Endothelial cell of umbilical vein (primary cell): ENCODE data around the gene C1orf35. TPM values are rescaled to one million over a fixed set of nuclear protein-coding genes. Genes with fewer than 3 reads are reported as not detected.

Experiments
- Bru-seq: library from RNA; stranded (reverse); fragments of 400-500 nt; gene quantifications from one replicate; lab custom pipeline; 2021; lab: Mats Ljungman, UMichigan
- BruChase-seq, 2 experiments: library from RNA; stranded (reverse); fragments of 400-500 nt; gene quantifications; one replicate each; lab custom pipeline; 2021; lab: Mats Ljungman, UMichigan
- BruUV-seq: library from RNA; stranded (reverse); fragments of 400-500 nt; replicated peaks from 2 replicates; lab custom pipeline; 2021; lab: Mats Ljungman, UMichigan
- CTCF ChIA-PET: fragments of 300-600, 350-600 bp; sonication (Branson Sonifier 250); formaldehyde crosslinking; loops from one replicate; lab custom pipeline; 2021; ENCODE audit warnings: antibody characterized with exemption, inconsistent platforms; lab: Charles Lee
- POLR2A ChIA-PET: fragments of 300-600, 350-600 bp; sonication (Branson Sonifier 250); formaldehyde crosslinking; loops from one replicate; lab custom pipeline; 2021; ENCODE audit warnings: antibody characterized with exemption, inconsistent platforms; lab: Charles Lee
- DNase-seq: peaks from one replicate; pipeline ENCODE4 v3.0.0-alpha.2; 2011; ENCODE audit warnings: low read depth, low spot score
- FAIRE-seq: peaks from 2 replicates; lab custom pipeline; 2011; peaks lifted over from hg19 to GRCh38; lab: Jason Lieb, UNC
- H2AFZ ChIP-seq: 2 replicates; pipeline ENCODE4 v1.6.0; 2012; ENCODE audit warnings: low read depth, low read length, control low read depth, inconsistent platforms
- H3K27ac ChIP-seq: 2 replicates; pipeline ENCODE4 v1.5.1; 2011; ENCODE audit warnings: low read depth, mild to moderate bottlenecking, control low read depth, low read length, moderate library complexity; ENCODE audit not compliant: insufficient read depth
- H3K27me3 ChIP-seq, 2 experiments: 2 replicates each; pipeline versions ENCODE4 v1.6.0 to v1.6.1; 2011; ENCODE audit warnings: low read length in 2 of 2, mixed read lengths in 1 of 2; ENCODE audit not compliant: control insufficient read depth in 2 of 2, insufficient read depth in 2 of 2
- H3K36me3 ChIP-seq, 2 experiments: 2 replicates in 1 of 2; 3 replicates in 1 of 2; pipeline ENCODE4 v1.5.1; 2011; ENCODE audit warnings: low read length in 2 of 2, mild to moderate bottlenecking in 1 of 2, moderate library complexity in 1 of 2; ENCODE audit not compliant: control insufficient read depth in 2 of 2, insufficient read depth in 2 of 2; ENCODE audit errors: extremely low read depth in 1 of 2
- H3K4me1 ChIP-seq: 3 replicates; pipeline ENCODE4 v1.5.1; 2011; ENCODE audit warnings: mild to moderate bottlenecking, low read length; ENCODE audit not compliant: control insufficient read depth, insufficient read depth; ENCODE audit errors: extremely low read depth
- H3K4me2 ChIP-seq: 2 replicates; pipeline ENCODE4 v1.6.1; 2011; ENCODE audit warnings: low read length, control low read depth, mixed read lengths; ENCODE audit not compliant: insufficient read depth
- H3K4me3 ChIP-seq, 3 experiments: fragments of 200-600 bp in 1 of 3; sonication (generic), shearing (Covaris generic) in 1 of 3; replicated peaks in 1 of 3; 2 replicates each; pipeline ENCODE4 v1.5.1; 2011 to 2016; ENCODE audit warnings: control low read depth in 3 of 3, low read length in 3 of 3, mild to moderate bottlenecking in 2 of 3, inconsistent platforms in 1 of 3, low read depth in 1 of 3, moderate library complexity in 1 of 3; ENCODE audit not compliant: insufficient read depth in 1 of 3
- H3K79me2 ChIP-seq: 2 replicates; pipeline ENCODE4 v1.6.0; 2012; ENCODE audit warnings: low read length, inconsistent platforms; ENCODE audit not compliant: control insufficient read depth, insufficient read depth
- H3K9ac ChIP-seq: replicated peaks from 2 replicates; pipeline ENCODE3; 2011; ENCODE audit warnings: low read length, control low read depth; ENCODE audit not compliant: insufficient read depth; ENCODE audit errors: extremely low read depth
- H3K9me1 ChIP-seq: replicated peaks from 3 replicates; pipeline ENCODE4 v1.6.0; 2011; ENCODE audit warnings: mild to moderate bottlenecking, low read length; ENCODE audit not compliant: control insufficient read depth, insufficient read depth; ENCODE audit errors: extremely low read depth
- H3K9me3 ChIP-seq: replicated peaks from 2 replicates; pipeline ENCODE4 v1.5.1; 2012; ENCODE audit warnings: low read length, inconsistent platforms; ENCODE audit not compliant: control insufficient read depth, insufficient read depth
- H4K20me1 ChIP-seq: replicated peaks from 2 replicates; pipeline ENCODE3; 2011; ENCODE audit warnings: mild to moderate bottlenecking, low read length; ENCODE audit not compliant: control insufficient read depth, insufficient read depth; ENCODE audit errors: extremely low read depth
- EZH2 ChIP-seq: IDR thresholded peaks from 2 replicates; pipeline ENCODE4 v1.6.1; 2012; ENCODE audit warnings: borderline replicate concordance, low read depth, mild to moderate bottlenecking, moderate library complexity, low read length, inconsistent platforms; ENCODE audit not compliant: severe bottlenecking
- FOS ChIP-seq: IDR thresholded peaks from 2 replicates; pipeline ENCODE4 v1.6.1; 2011; ENCODE audit warnings: mild to moderate bottlenecking, low read length, moderate library complexity, borderline replicate concordance; ENCODE audit not compliant: insufficient read depth
- GATA2 ChIP-seq: IDR thresholded peaks from 2 replicates; pipeline ENCODE4 v1.7.0; 2011; ENCODE audit warnings: low read depth, mild to moderate bottlenecking, moderate library complexity, mixed read lengths, low read length; ENCODE audit not compliant: insufficient read length, insufficient read depth
- JUN ChIP-seq: IDR thresholded peaks from 2 replicates; pipeline ENCODE4 v1.6.1; 2011; ENCODE audit warnings: borderline replicate concordance, low read depth; ENCODE audit not compliant: insufficient read length, insufficient read depth
- MYC ChIP-seq: IDR thresholded peaks from one replicate; pipeline ENCODE4 v1.6.1; 2011; ENCODE audit warnings: mild to moderate bottlenecking, low read depth, low read length
- POLR2A ChIP-seq: IDR thresholded peaks from 2 replicates; pipeline ENCODE4 v1.6.1; 2012; ENCODE audit warnings: low read depth, mild to moderate bottlenecking, control low read depth, low read length
- POLR2AphosphoS5 ChIP-seq: IDR thresholded peaks from 2 replicates; pipeline ENCODE4 v1.6.1; 2012; ENCODE audit warnings: low read depth, mild to moderate bottlenecking, control low read depth, low read length, moderate library complexity; ENCODE audit not compliant: insufficient read depth
- dilution Hi-C: fragments of 300-500 bp; cut with MboI; formaldehyde crosslinking; loops from one replicate; pipeline ENCODE4 v1.15.0; 2019; ENCODE audit warnings: low sequenced_read_pairs; ENCODE audit not compliant: extremely low pct_ligation_motif_present
- intact Hi-C: fragments of 100-400 bp; cut with micrococcal nuclease; formaldehyde crosslinking; loops from one replicate; pipeline ENCODE4 v1.10.0; 2022
- long read RNA-seq: library from polyadenylated mRNA; stranded (forward); transcript quantifications from one replicate; pipeline ENCODE4 v2.0.0, GENCODE V29; 2021
- polyA minus RNA-seq, 3 experiments: library from RNA; depleted of rRNA, polyadenylated mRNA; stranded (reverse); fragments of >200 nt; gene quantifications; 1 replicate in 1 of 3; 2 replicates in 2 of 3; pipeline ENCODE4 v1.2.3, GENCODE V29; 2011
- polyA plus RNA-seq, 4 experiments: library from polyadenylated mRNA; depleted of rRNA in 3 of 4; stranded (reverse) in 3 of 4; unstranded in 1 of 4; fragments of >200 nt; gene quantifications; 2 replicates each; pipeline versions ENCODE4 v1.2.1 to v1.2.3, GENCODE V29; 2011 to 2012; ENCODE audit warnings: missing spikeins in 1 of 4
- total RNA-seq: library from RNA; stranded (reverse); gene quantifications from 2 replicates; pipeline ENCODE4 v1.2.3, GENCODE V29; 2021
- TF ChIP-seq, protein P1 (sequence below), 2 donors: IDR thresholded peaks; 1 replicate in 1 of 2; 2 replicates in 1 of 2; pipeline ENCODE4 v1.5.1; 2011; ENCODE audit warnings: low read length in 2 of 2, mild to moderate bottlenecking in 2 of 2, moderate library complexity in 2 of 2, control low read depth in 1 of 2, inconsistent platforms in 1 of 2, low read depth in 1 of 2; ENCODE audit not compliant: insufficient read depth in 1 of 2; ENCODE audit errors: extremely low read depth in 1 of 2
- TF ChIP-seq, protein P2 (sequence below): IDR thresholded peaks from 2 replicates; pipeline ENCODE4 v1.6.1; 2011; ENCODE audit not compliant: insufficient read depth, insufficient read length

Gene C1orf35
- total RNA-seq, result 21.7 and 23.9 TPM in 2 replicates
- 19.9 and 21.1 TPM in 2 replicates for polyA plus RNA-seq
- polyA plus RNA-seq (2011; cell fraction: cytosol; rRNA removed), result 14.6 and 17.1 TPM in 2 replicates
- 22.9 and 27.5 TPM in 2 replicates for polyA plus RNA-seq (2011; cell fraction: nucleus; rRNA removed)
- 12.8 and 15.1 TPM in 2 replicates for polyA plus RNA-seq (2012)
- 2.4 and 2.6 TPM in 2 replicates for polyA minus RNA-seq
- 4.3 TPM for polyA minus RNA-seq (2011; cell fraction: cytosol; rRNA and poly(A)+ RNA removed)
- polyA minus RNA-seq (2011; cell fraction: nucleus; rRNA and poly(A)+ RNA removed), result 1.6 and 2.8 TPM in 2 replicates
- Bru-seq, nascent RNA, result percentile 58 among the genes with signal in this experiment
- BruChase-seq, experiment 1, labeled RNA remaining after a 6-hour chase, result percentile 79 among the genes with signal in this experiment
- BruChase-seq, experiment 2, labeled RNA remaining after a 2-hour chase, result percentile 82 among the genes with signal in this experiment
- long read RNA-seq, transcript C1orf35-201 (8 exons, 1,427 nt), result major isoform, 81 of 205 reads
- long read RNA-seq, partial matches to known transcripts, result 7 of 205 reads
- long read RNA-seq, other reads (novel, unspliced or antisense), result 115 of 205 reads

DNA sequence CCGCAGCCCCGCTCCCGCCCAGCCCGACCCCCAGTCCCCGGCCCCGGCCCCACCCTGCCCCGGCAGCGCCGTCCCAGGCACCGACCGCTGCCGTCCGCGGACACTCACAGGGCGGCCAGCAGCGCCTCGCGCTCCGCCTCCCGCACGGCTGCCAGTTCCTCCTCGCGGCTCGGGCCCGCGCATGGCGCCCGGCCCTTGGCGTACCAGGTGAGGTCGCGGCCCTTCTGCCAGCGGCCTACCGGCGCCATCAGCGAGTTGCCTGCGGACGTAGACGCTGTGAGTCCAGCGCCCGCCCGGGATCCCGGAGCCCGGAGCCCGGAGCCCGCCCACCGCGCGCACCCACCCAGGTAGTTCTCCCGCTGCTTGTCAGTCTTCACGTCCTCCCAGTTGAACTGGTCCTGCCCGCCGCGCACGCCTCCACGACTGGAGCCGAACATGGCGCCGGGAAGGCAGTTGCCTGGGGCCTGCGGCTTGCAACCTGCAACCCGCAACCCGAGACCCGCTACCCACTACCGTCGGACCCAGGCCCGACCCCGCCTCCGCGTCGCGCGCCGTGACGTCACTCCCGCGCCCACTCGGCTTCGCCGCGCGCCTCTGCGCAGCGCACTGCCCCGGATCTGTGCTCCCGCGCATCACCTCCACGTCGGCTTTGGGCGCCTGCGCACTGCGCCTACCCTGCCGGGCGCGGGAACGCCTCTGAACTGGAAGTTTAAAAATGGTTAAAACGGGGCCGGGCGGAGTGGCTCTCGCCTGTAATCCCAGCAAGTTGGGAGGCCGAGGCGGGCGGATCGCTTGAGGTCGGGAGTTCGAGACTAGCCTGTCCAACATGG is at the start of gene C1orf35:
C1orf35 (minus strand) TSS at position 535 of the 830 bp plus-strand sequence; CDS start at position 437, 98 bp downstream.
- dilution Hi-C loops, result no loop called here
- POLR2A ChIA-PET, result no interaction called here

DNA sequence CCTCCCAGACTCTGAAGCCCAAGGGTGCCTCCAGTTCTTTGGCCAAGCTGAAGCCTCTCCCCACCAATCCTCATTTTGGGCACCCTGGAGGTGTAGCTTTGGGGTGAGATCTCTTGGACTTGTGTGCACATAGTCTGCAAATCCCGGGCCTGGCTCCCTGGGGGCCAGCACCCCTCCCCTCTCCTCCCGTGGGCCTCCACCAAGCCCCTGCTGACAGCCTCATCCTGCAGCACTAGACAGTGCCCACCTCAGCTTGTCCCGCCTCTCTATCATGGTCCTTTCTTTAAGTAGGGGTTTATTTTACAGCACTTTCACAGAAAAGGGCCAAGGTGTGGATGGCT is 49.8 kb upstream of the C1orf35 start:
- Histone ChIP-seq H3K27ac (no peak overlapping the region), H3K4me2 (no peak overlapping the region), H3K9me3 (no peaks in the 10 kb centered on the region), H3K36me3 (no peaks in the 10 kb centered on the region), H3K79me2 (no peaks in the 10 kb centered on the region), H3K4me1 (peaks cover 14% of the 10 kb centered on the region), H3K9me1 (no peaks in the 10 kb centered on the region), H3K4me3 (no peak overlapping the region), H4K20me1 (no peaks in the 10 kb centered on the region), H3K27me3 (no peaks in the 10 kb centered on the region), H2AFZ (no peak overlapping the region), H3K9ac (no peak overlapping the region)
- intact Hi-C loops, result no loop called here
- no peak for FAIRE-seq
- DNase-seq, result no peak
- TSS peak; percentile 10 for BruUV-seq
- TF ChIP-seq JUN (no peak), POLR2AphosphoS5 (no peak), MYC (no peak), EZH2 (no peak), FOS (no peak), POLR2A (no peak), GATA2 (no peak)
- TF ChIP-seq, protein P1, sequence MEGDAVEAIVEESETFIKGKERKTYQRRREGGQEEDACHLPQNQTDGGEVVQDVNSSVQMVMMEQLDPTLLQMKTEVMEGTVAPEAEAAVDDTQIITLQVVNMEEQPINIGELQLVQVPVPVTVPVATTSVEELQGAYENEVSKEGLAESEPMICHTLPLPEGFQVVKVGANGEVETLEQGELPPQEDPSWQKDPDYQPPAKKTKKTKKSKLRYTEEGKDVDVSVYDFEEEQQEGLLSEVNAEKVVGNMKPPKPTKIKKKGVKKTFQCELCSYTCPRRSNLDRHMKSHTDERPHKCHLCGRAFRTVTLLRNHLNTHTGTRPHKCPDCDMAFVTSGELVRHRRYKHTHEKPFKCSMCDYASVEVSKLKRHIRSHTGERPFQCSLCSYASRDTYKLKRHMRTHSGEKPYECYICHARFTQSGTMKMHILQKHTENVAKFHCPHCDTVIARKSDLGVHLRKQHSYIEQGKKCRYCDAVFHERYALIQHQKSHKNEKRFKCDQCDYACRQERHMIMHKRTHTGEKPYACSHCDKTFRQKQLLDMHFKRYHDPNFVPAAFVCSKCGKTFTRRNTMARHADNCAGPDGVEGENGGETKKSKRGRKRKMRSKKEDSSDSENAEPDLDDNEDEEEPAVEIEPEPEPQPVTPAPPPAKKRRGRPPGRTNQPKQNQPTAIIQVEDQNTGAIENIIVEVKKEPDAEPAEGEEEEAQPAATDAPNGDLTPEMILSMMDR (IDR thresholded peaks at IDR 0.05; ENCODE audit: extremely low read depth in 1 of 2, insufficient read depth in 1 of 2, low read depth in 1 of 2, low read length in 2 of 2), result no peak
- TF ChIP-seq, protein P2, sequence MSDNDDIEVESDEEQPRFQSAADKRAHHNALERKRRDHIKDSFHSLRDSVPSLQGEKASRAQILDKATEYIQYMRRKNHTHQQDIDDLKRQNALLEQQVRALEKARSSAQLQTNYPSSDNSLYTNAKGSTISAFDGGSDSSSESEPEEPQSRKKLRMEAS, result no peak
- ChIA-PET POLR2A (no interaction called here), CTCF (interaction anchor here (3.3 kb wide), 1 partner anchor 22 kb away, joined by 10 read pairs; no protein-coding TSS in a partner anchor)
- dilution Hi-C loops, result no loop called here

More for the DNA sequence above, at the start of gene C1orf35:
- Histone ChIP-seq H3K4me2 (peak within 1 kb of the TSS; percentile 69), H3K79me2 (peaks cover 28% of the 10 kb centered on the region), H2AFZ (peak within 1 kb of the TSS; percentile 88), H4K20me1 (no peaks in the 10 kb centered on the region), H3K27ac (peak within 1 kb of the TSS; percentile 5), H3K36me3 (peaks cover 7 to 28% of the 10 kb centered on the region in 2 experiments), H3K9me3 (no peaks in the 10 kb centered on the region), H3K9ac (peak within 1 kb of the TSS; percentile 41), H3K27me3 (no peaks in the 10 kb centered on the region), H3K4me3 (peak within 1 kb of the TSS; percentile 53 to 57 (median 53)), H3K9me1 (no peaks in the 10 kb centered on the region), H3K4me1 (peaks cover 10% of the 10 kb centered on the region)
- intact Hi-C loops, result loop anchor here (1.0 kb wide), 4 partner anchors 18 to 104 kb away; partner anchors contain the start of genes ARF1 and IBA57
- BruUV-seq, result TSS peak; percentile 6
- FAIRE-seq (peak; percentile 86), DNase-seq (peak; percentile 95)
- CTCF ChIA-PET, result interaction anchor here (1.0 kb wide), 1 partner anchor 104 kb away, joined by 3 read pairs; no protein-coding TSS in a partner anchor
- peak; percentile 19 for TF ChIP-seq JUN
- TF ChIP-seq MYC, result no peak
